H7 (cell line): ENCODE data around the gene TRIAP1. TPM values are rescaled to one million over a fixed set of nuclear protein-coding genes. Genes with fewer than 3 reads are reported as not detected.

Experiments used
- DNase-seq: peaks from one replicate; pipeline ENCODE4 v3.0.0; 2012
- H3K27me3 ChIP-seq: 2 replicates; pipeline ENCODE4 v1.6.0; 2011; ENCODE audit warnings: mild to moderate bottlenecking, low read length; ENCODE audit not compliant: control insufficient read depth, insufficient read depth
- H3K36me3 ChIP-seq: replicated peaks from 2 replicates; pipeline ENCODE4 v1.5.1; 2011; ENCODE audit warnings: low read length; ENCODE audit not compliant: control insufficient read depth, insufficient read depth
- H3K4me3 ChIP-seq: 2 replicates; pipeline ENCODE4 v1.5.1; 2011; ENCODE audit warnings: low read depth, mild to moderate bottlenecking, control low read depth, low read length, moderate library complexity; ENCODE audit not compliant: insufficient read depth
- total RNA-seq: library from RNA; depleted of rRNA; stranded (reverse); fragments of >200 nt; shearing (Covaris generic); gene quantifications from 2 replicates; pipeline ENCODE4 v1.2.3, GENCODE V29; 2014; rRNA removed

TRIAP1 gene
- total RNA-seq, 1 experiment from 2014 or later: 35.2 TPM

GRCh38 chr12:120399531-120399930 is 46.7 kb downstream of the TRIAP1 start:
- no peaks in the 10 kb centered on the region for H3K36me3 ChIP-seq
- no peaks in the 10 kb centered on the region for H3K27me3 ChIP-seq
- H3K4me3 ChIP-seq: no peak overlapping the region
- no peak for DNase-seq

GRCh38 chr12:120397824-120398540 is 48.2 kb downstream of the TRIAP1 start:
- Histone ChIP-seq H3K27me3 (no peaks in the 10 kb centered on the region), H3K4me3 (no peak overlapping the region), H3K36me3 (no peaks in the 10 kb centered on the region)
- peak; percentile 66 for DNase-seq

GRCh38 chr12:120394483-120395367 is 51.5 kb downstream of the TRIAP1 start:
- H3K36me3 ChIP-seq: no peaks in the 10 kb centered on the region
- peaks cover 1% of the 10 kb centered on the region; the same call in 1 of the 2 replicates for H3K27me3 ChIP-seq
- peak overlapping the region; percentile 8; the same call in 1 of the 2 replicates for H3K4me3 ChIP-seq
- DNase-seq: peak; percentile 84

Other genes starting within 250 kb of the TRIAP1 start
- gene RPLP0, start 245.3 kb downstream of the TRIAP1 start, total RNA-seq: 5,486 and 6,641 TPM in 2 replicates
- 76.1 and 89.9 TPM in 2 replicates for gene PXN, start 180.7 kb downstream of the TRIAP1 start, total RNA-seq
- gene RNU4-2, start 154.5 kb downstream of the TRIAP1 start, total RNA-seq: under 0.01 TPM in 2 replicates
- gene RNU4-1, start 153.1 kb downstream of the TRIAP1 start, total RNA-seq: under 0.01 TPM in 2 replicates
- gene SIRT4, start 144.1 kb downstream of the TRIAP1 start, total RNA-seq: 3.1 and 4.1 TPM in 2 replicates
- gene PLA2G1B, start 118.6 kb downstream of the TRIAP1 start, total RNA-seq: not detected in 2 replicates
- gene MSI1, start 77.2 kb downstream of the TRIAP1 start, total RNA-seq: 23.2 and 31.8 TPM in 2 replicates
- gene COX6A1, start 8.3 kb downstream of the TRIAP1 start, total RNA-seq: 488 and 604 TPM in 2 replicates
- 19.8 and 23.4 TPM in 2 replicates for gene GATC, start 60 bp upstream of the TRIAP1 start, total RNA-seq
- gene SRSF9, start 23.4 kb upstream of the TRIAP1 start, total RNA-seq: 203 and 212 TPM in 2 replicates
- 215 and 313 TPM in 2 replicates for gene DYNLL1, start 49.7 kb upstream of the TRIAP1 start, total RNA-seq
- 56.8 and 78.3 TPM in 2 replicates for gene COQ5, start 82.8 kb upstream of the TRIAP1 start, total RNA-seq
- gene RNF10, start 88.0 kb upstream of the TRIAP1 start, total RNA-seq: 118 and 119 TPM in 2 replicates
- gene POP5, start 135.0 kb upstream of the TRIAP1 start, total RNA-seq: 52.6 and 53.8 TPM in 2 replicates
- gene CABP1, start 194.2 kb upstream of the TRIAP1 start, total RNA-seq: 4.4 and 6.0 TPM in 2 replicates
- 142 and 181 TPM in 2 replicates for gene MLEC, start 240.8 kb upstream of the TRIAP1 start, total RNA-seq